IMR-90 (cell line): ENCODE data around the gene CKS1B. TPM values are rescaled to one million over a fixed set of nuclear protein-coding genes. Genes with fewer than 3 reads are reported as not detected.

ENCODE experiments used
- ATAC-seq: fragments of 200-7000 bp; cut with Tn5 transposase; 2 replicates; pipeline ENCODE4 v1.9.1; 2020; ENCODE audit warnings: low read depth, mild to moderate bottlenecking, moderate library complexity
- BruUV-seq: library from RNA; stranded (reverse); fragments of 400-500 nt; replicated peaks from 2 replicates; lab custom pipeline; 2021; lab: Mats Ljungman, UMichigan
- CTCF ChIA-PET: fragments of 300-600 bp; formaldehyde crosslinking; extraction: SDS; loops from one replicate; lab custom pipeline; 2021; ENCODE audit warnings: antibody characterized with exemption; lab: Yijun Ruan, JAX
- POLR2A ChIA-PET: fragments of 300-600 bp; sonication (Branson Sonifier 250); formaldehyde crosslinking; loops from one replicate; lab custom pipeline; 2022; ENCODE audit warnings: antibody characterized with exemption; ENCODE audit not compliant: unreplicated experiment; lab: Charles Lee
- DNase-seq: peaks from one replicate; pipeline ENCODE4 v3.0.0; 2013
- H2AFZ ChIP-seq: replicated peaks from 2 replicates; pipeline ENCODE3; 2013; ENCODE audit warnings: low read length, mild to moderate bottlenecking; ENCODE audit not compliant: poor library complexity
- H2AK5ac ChIP-seq: 2 replicates; pipeline ENCODE4 v1.6.1; 2013; ENCODE audit warnings: low read depth, low read length, inconsistent platforms
- H2AK9ac ChIP-seq: replicated peaks from 2 replicates; pipeline ENCODE3; 2013; ENCODE audit warnings: mild to moderate bottlenecking, low read depth, low read length, moderate library complexity; ENCODE audit not compliant: poor library complexity
- H2BK120ac ChIP-seq: 2 replicates; pipeline ENCODE4 v1.6.1; 2013; ENCODE audit warnings: low read depth, low read length, inconsistent platforms
- H2BK15ac ChIP-seq: 3 replicates; pipeline ENCODE4 v1.6.1; 2013; ENCODE audit warnings: low read depth, low read length, inconsistent platforms
- H2BK20ac ChIP-seq: 2 replicates; pipeline ENCODE4 v1.6.1; 2013; ENCODE audit warnings: low read depth, mild to moderate bottlenecking, inconsistent platforms, low read length, moderate library complexity
- H2BK5ac ChIP-seq: 2 replicates; pipeline ENCODE4 v1.6.1; 2013; ENCODE audit warnings: mild to moderate bottlenecking, low read depth, low read length, inconsistent platforms; ENCODE audit not compliant: poor library complexity, severe bottlenecking
- H3K14ac ChIP-seq: replicated peaks from 2 replicates; pipeline ENCODE4 v1.6.1; 2013; ENCODE audit warnings: low read depth, low read length, inconsistent platforms
- H3K18ac ChIP-seq: 2 replicates; pipeline ENCODE4 v1.6.1; 2013; ENCODE audit warnings: low read depth, low read length, control low read depth
- H3K23ac ChIP-seq: 2 replicates; pipeline ENCODE4 v1.6.1; 2013; ENCODE audit warnings: low read depth, low read length, inconsistent platforms
- H3K27ac ChIP-seq: 2 replicates; pipeline ENCODE4 v1.5.1; 2013; ENCODE audit warnings: mild to moderate bottlenecking, control low read depth, low read length; ENCODE audit not compliant: insufficient read depth
- H3K27me3 ChIP-seq: 2 replicates; pipeline ENCODE4 v1.6.1; 2013; ENCODE audit warnings: low read length; ENCODE audit not compliant: control insufficient read depth, insufficient read depth
- H3K36me3 ChIP-seq: 2 replicates; pipeline ENCODE4 v1.6.1; 2013; ENCODE audit warnings: low read length, mixed read lengths; ENCODE audit not compliant: control insufficient read depth, insufficient read depth
- H3K4ac ChIP-seq: 2 replicates; pipeline ENCODE4 v1.6.1; 2013; ENCODE audit warnings: low read depth, low read length, inconsistent platforms
- H3K4me1 ChIP-seq: 2 replicates; pipeline ENCODE4 v1.6.1; 2013; ENCODE audit warnings: low read length, mixed read lengths; ENCODE audit not compliant: control insufficient read depth, insufficient read depth
- H3K4me2 ChIP-seq: 2 replicates; pipeline ENCODE4 v1.6.1; 2013; ENCODE audit warnings: low read depth, mild to moderate bottlenecking, control low read depth, low read length, moderate library complexity
- H3K4me3 ChIP-seq: 2 replicates; pipeline ENCODE4 v1.5.1; 2013; ENCODE audit warnings: low read depth, mild to moderate bottlenecking, control low read depth, low read length, moderate library complexity; ENCODE audit not compliant: insufficient read depth
- H3K56ac ChIP-seq: 2 replicates; pipeline ENCODE4 v1.6.1; 2013; ENCODE audit warnings: low read length, inconsistent platforms; ENCODE audit not compliant: insufficient read depth; ENCODE audit errors: extremely low read depth
- H3K79me1 ChIP-seq, 2 experiments: 2 replicates each; pipeline ENCODE4 v1.6.1; 2013; ENCODE audit warnings: low read length in 2 of 2, inconsistent platforms in 1 of 2, low read depth in 1 of 2
- H3K9ac ChIP-seq: 2 replicates; pipeline ENCODE4 v1.6.1; 2013; ENCODE audit warnings: low read depth, low read length, control low read depth
- H3K9me1 ChIP-seq: 2 replicates; pipeline ENCODE4 v1.6.1; 2013; ENCODE audit warnings: low read length, inconsistent platforms; ENCODE audit not compliant: insufficient read depth
- H3K9me3 ChIP-seq: 2 replicates; pipeline ENCODE4 v1.6.1; 2013; ENCODE audit warnings: low read length; ENCODE audit not compliant: control insufficient read depth, insufficient read depth
- H4K20me1 ChIP-seq: 2 replicates; pipeline ENCODE4 v1.6.1; 2013; ENCODE audit warnings: low read length, inconsistent platforms; ENCODE audit not compliant: insufficient read depth
- H4K5ac ChIP-seq: 2 replicates; pipeline ENCODE4 v1.6.1; 2013; ENCODE audit warnings: mild to moderate bottlenecking, low read depth, low read length, control low read depth
- H4K8ac ChIP-seq, 2 experiments: 2 replicates each; pipeline ENCODE4 v1.6.1; 2013; ENCODE audit warnings: low read depth in 2 of 2, low read length in 2 of 2, control low read depth in 1 of 2, inconsistent platforms in 1 of 2
- H4K91ac ChIP-seq: 2 replicates; pipeline ENCODE4 v1.6.1; 2013; ENCODE audit warnings: low read depth, low read length, inconsistent platforms; ENCODE audit not compliant: insufficient read depth
- MXI1 ChIP-seq: IDR thresholded peaks from 2 replicates; pipeline ENCODE4 v1.6.1; 2012; ENCODE audit warnings: low read depth, mild to moderate bottlenecking, low read length, moderate library complexity, borderline replicate concordance
- POLR2A ChIP-seq: IDR thresholded peaks from 2 replicates; pipeline ENCODE4 v1.6.1; 2012; ENCODE audit warnings: mild to moderate bottlenecking, low read depth, low read length
- RAD21 ChIP-seq: IDR thresholded peaks from 2 replicates; pipeline ENCODE4 v1.6.1; 2012; ENCODE audit warnings: low read length, improper control_type of control experiment
- RFX5 ChIP-seq: IDR thresholded peaks from 2 replicates; pipeline ENCODE4 v1.8.0; 2012; ENCODE audit warnings: low read depth, mild to moderate bottlenecking, low read length, moderate library complexity
- SMC3 ChIP-seq: fragments of 150-350 bp; IDR thresholded peaks from 2 replicates; pipeline ENCODE4 v1.6.1; 2016; ENCODE audit warnings: low read depth, mild to moderate bottlenecking, antibody characterized with exemption, low read length, moderate library complexity
- WGBS, 2 experiments: methylation state at CpG; one replicate each; pipeline versions ENCODE4 v1.1.5 to v1.1.7; 2013; ENCODE audit warnings: missing lambda C conversion rate in 2 of 2; ENCODE audit not compliant: insufficient read length in 1 of 2; ENCODE audit errors: extremely low coverage in 2 of 2; 5-methylcytosine and 5-hydroxymethylcytosine counted together
- dilution Hi-C: fragments of 300-500 bp; cut with HindIII; formaldehyde crosslinking; loops from one replicate; pipeline ENCODE4 v1.14.3; 2018; ENCODE audit warnings: low sequenced_read_pairs; ENCODE audit not compliant: unreplicated experiment
- in situ Hi-C: fragments of 300-500 bp; cut with MboI; formaldehyde crosslinking; loops from 3 replicates; pipeline ENCODE4 v1.14.3; 2019; ENCODE audit warnings: low sequenced_read_pairs, inconsistent platforms, mixed read lengths
- intact Hi-C: fragments of 100-400 bp; cut with micrococcal nuclease; formaldehyde crosslinking; loops from 2 replicates; pipeline ENCODE4 v1.10.0; 2022
- polyA plus RNA-seq, 3 experiments: library from polyadenylated mRNA; depleted of rRNA; stranded (reverse); fragments of >200 nt; gene quantifications; 2 replicates each; pipeline ENCODE4 v1.2.3, GENCODE V29; 2012; ENCODE audit warnings: low replicate concordance in 1 of 3
- total RNA-seq: library from RNA; depleted of rRNA; stranded (reverse); fragments of >200 nt; gene quantifications from 2 replicates; pipeline ENCODE4 v1.2.3, GENCODE V29; 2012

Gene CKS1B
- total and polyA plus RNA-seq, 2 of the 4 experiments (the other 2 are of a cell fraction), result 140 to 195 TPM

DNA sequence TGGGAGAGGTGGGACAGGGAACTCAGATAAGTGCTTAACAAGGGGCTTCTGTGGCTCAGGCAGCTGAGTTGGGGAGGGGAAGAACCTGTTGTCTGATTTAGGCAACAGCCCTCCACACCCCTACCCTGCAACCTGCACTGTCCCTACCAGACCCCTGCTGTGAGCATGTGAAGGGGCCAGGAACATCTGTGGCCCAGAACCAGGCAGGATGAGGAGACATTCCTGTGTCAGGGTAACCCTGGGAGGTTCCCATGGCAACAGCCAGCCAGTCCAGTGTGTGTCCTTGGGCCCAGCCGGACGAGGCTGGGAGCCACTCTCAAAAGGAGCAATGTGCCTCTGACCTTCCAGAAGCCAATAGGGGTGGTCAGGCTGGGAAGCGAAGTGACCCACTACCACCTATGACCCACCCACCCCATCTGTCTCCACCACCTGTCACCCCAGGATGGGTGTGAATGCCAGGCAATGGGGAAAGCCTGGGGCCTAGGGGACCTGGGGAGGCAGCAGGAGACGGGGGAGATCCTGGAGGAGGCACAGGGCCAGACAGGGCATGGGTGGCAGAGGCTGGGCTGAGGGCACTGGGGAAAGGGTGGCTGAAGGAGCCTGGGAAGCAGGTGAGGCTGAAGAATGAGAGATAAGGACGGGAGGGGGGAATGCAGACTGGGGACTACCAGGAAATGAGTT is 33.0 kb upstream of the CKS1B start:
- H3K79me1 ChIP-seq, result peaks cover 0 to under 1% of the 10 kb centered on the region in 2 experiments; a peak in 1 of 4 replicates
- H3K56ac ChIP-seq, result no peak overlapping the region
- in situ Hi-C loops (no loop called here), intact Hi-C loops (no loop called here), dilution Hi-C loops (no loop called here)
- no peak overlapping the region for H3K14ac ChIP-seq
- no peak overlapping the region for H3K9ac ChIP-seq
- TF ChIP-seq POLR2A (no peak), SMC3 (no peak), MXI1 (no peak), RAD21 (no peak), RFX5 (no peak)
- H3K4me2 ChIP-seq, result no peak overlapping the region
- H2AK9ac ChIP-seq, result no peak overlapping the region
- H3K9me1 ChIP-seq, result peaks cover 4% of the 10 kb centered on the region; the same call in 1 of the 2 replicates
- no peak overlapping the region for H2BK120ac ChIP-seq
- no peak overlapping the region for H3K27ac ChIP-seq
- H3K36me3 ChIP-seq, result peaks cover 18% of the 10 kb centered on the region
- POLR2A ChIA-PET, result no interaction called here
- 63% methylated on average over 1 of the region's 5 CpGs; no CpG with 5 or more reads in 1 of the 2 experiments for WGBS, 2 experiments
- no peak overlapping the region for H4K91ac ChIP-seq
- H3K23ac ChIP-seq, result no peak overlapping the region
- no peak overlapping the region for H2AK5ac ChIP-seq
- H2BK15ac ChIP-seq, result no peak overlapping the region
- BruUV-seq, result no TSS peak
- H4K5ac ChIP-seq, result no peak overlapping the region
- no peak overlapping the region for H3K18ac ChIP-seq
- DNase-seq, result no peak
- H3K4ac ChIP-seq, result no peak overlapping the region
- no peak overlapping the region for H2AFZ ChIP-seq
- H4K8ac ChIP-seq, result no peak overlapping the region
- H4K20me1 ChIP-seq, result no peaks in the 10 kb centered on the region
- CTCF ChIA-PET, result no interaction called here
- H3K4me3 ChIP-seq, result no peak overlapping the region
- H3K9me3 ChIP-seq, result no peaks in the 10 kb centered on the region
- peaks cover 2% of the 10 kb centered on the region; the same call in 1 of the 2 replicates for H3K4me1 ChIP-seq
- no peak for ATAC-seq
- H2BK5ac ChIP-seq, result no peak overlapping the region
- no peaks in the 10 kb centered on the region for H3K27me3 ChIP-seq
- no peak overlapping the region for H2BK20ac ChIP-seq
